WTC11 (cell line): Measurements from ENCODE around the gene CCDC71L. TPM values are rescaled to one million over a fixed set of nuclear protein-coding genes. Genes with fewer than 3 reads are reported as not detected.

ENCODE experiments used
- ATAC-seq: fragments of 200-7000 bp; cut with Tn5 transposase; 2 replicates; pipeline ENCODE4 v1.10.0; 2021; ENCODE audit warnings: mild to moderate bottlenecking, moderate library complexity
- CTCF ChIA-PET: fragments of 300-600 bp; sonication (Branson Sonifier 250); formaldehyde crosslinking; loops from one replicate; lab custom pipeline; 2021; ENCODE audit warnings: antibody characterized with exemption; lab: Charles Lee
- POLR2A ChIA-PET: fragments of 350-600 bp; sonication (Branson Sonifier 250); formaldehyde crosslinking; loops from one replicate; lab custom pipeline; 2021; ENCODE audit warnings: antibody characterized with exemption; lab: Charles Lee
- DNase-seq: peaks from one replicate; pipeline ENCODE4 v3.0.0; 2021; ENCODE audit warnings: low spot score
- H3K27ac Mint-ChIP-seq: 2 replicates; pipeline ENCODE4 v1.8.0; 2021; ENCODE audit warnings: mixed read lengths
- H3K27me3 Mint-ChIP-seq: 2 replicates; pipeline ENCODE4 v1.8.0; 2021; ENCODE audit warnings: low read depth, mild to moderate bottlenecking, moderate library complexity, mixed read lengths
- H3K36me3 Mint-ChIP-seq: 2 replicates; pipeline ENCODE4 v1.8.0; 2021; ENCODE audit warnings: mixed read lengths
- H3K4me1 Mint-ChIP-seq: 2 replicates; pipeline ENCODE4 v1.8.0; 2022; ENCODE audit warnings: mixed read lengths
- H3K4me3 Mint-ChIP-seq: 2 replicates; pipeline ENCODE4 v1.8.0; 2021; ENCODE audit warnings: mild to moderate bottlenecking, moderate library complexity, mixed read lengths
- H3K9me3 Mint-ChIP-seq: 2 replicates; pipeline ENCODE4 v1.8.0; 2021; ENCODE audit warnings: mixed read lengths
- ETV6 ChIP-seq: sonication (generic); formaldehyde crosslinking; IDR thresholded peaks from 2 replicates; pipeline ENCODE4 v1.8.1; 2022; ENCODE audit warnings: mild to moderate bottlenecking, missing genetic modification reagents
- FOXK1 ChIP-seq: sonication (generic); formaldehyde crosslinking; IDR thresholded peaks from 2 replicates; pipeline ENCODE4 v1.8.0; 2022; ENCODE audit warnings: mild to moderate bottlenecking, moderate library complexity, missing genetic modification reagents
- FOXP1 ChIP-seq: sonication (generic); formaldehyde crosslinking; IDR thresholded peaks from 2 replicates; pipeline ENCODE4 v1.8.0; 2022; ENCODE audit warnings: missing genetic modification reagents, mild to moderate bottlenecking, moderate library complexity, borderline replicate concordance
- JUN ChIP-seq: sonication (generic); formaldehyde crosslinking; IDR thresholded peaks from 2 replicates; pipeline ENCODE4 v1.8.0; 2023; ENCODE audit warnings: mild to moderate bottlenecking, missing genetic modification reagents
- KAT7 ChIP-seq: sonication (generic); formaldehyde crosslinking; IDR thresholded peaks from 2 replicates; pipeline ENCODE4 v1.8.1; 2023; ENCODE audit warnings: missing genetic modification reagents, mild to moderate bottlenecking, borderline replicate concordance
- SP1 ChIP-seq: sonication (generic); formaldehyde crosslinking; conservative IDR thresholded peaks from 2 replicates; pipeline ENCODE4 v1.8.1; 2022; ENCODE audit warnings: missing genetic modification reagents
- ZNF121 ChIP-seq: sonication (generic); formaldehyde crosslinking; IDR thresholded peaks from 2 replicates; pipeline ENCODE4 v1.8.0; 2023; ENCODE audit warnings: missing genetic modification reagents
- ZNF219 ChIP-seq: sonication (generic); formaldehyde crosslinking; IDR thresholded peaks from 2 replicates; pipeline ENCODE4 v1.8.0; 2023; ENCODE audit warnings: missing genetic modification reagents, mild to moderate bottlenecking, borderline replicate concordance
- ZNF232 ChIP-seq: sonication (generic); formaldehyde crosslinking; IDR thresholded peaks from 2 replicates; pipeline ENCODE4 v1.8.0; 2022; ENCODE audit warnings: mild to moderate bottlenecking, missing genetic modification reagents
- ZNF423 ChIP-seq: fragments of 250-450 bp; sonication (Bioruptor Pico); IDR thresholded peaks from 2 replicates; pipeline ENCODE4 v2.1.2; 2022; ENCODE audit warnings: mild to moderate bottlenecking, moderate library complexity
- total RNA-seq: library from RNA; stranded (reverse); gene quantifications from 3 replicates; pipeline ENCODE4 v1.2.3, GENCODE V29; 2021
- TF ChIP-seq, protein P1 (sequence below): sonication (generic); formaldehyde crosslinking; IDR thresholded peaks from 2 replicates; pipeline ENCODE4 v1.8.1; 2023; ENCODE audit warnings: mild to moderate bottlenecking, moderate library complexity, missing genetic modification reagents
- TF ChIP-seq, protein P2 (sequence below): sonication (generic); formaldehyde crosslinking; IDR thresholded peaks from 2 replicates; pipeline ENCODE4 v1.8.0; 2022; ENCODE audit warnings: mild to moderate bottlenecking, missing genetic modification reagents
- TF ChIP-seq, protein P3 (sequence below): sonication (generic); formaldehyde crosslinking; IDR thresholded peaks from 2 replicates; pipeline ENCODE4 v1.8.0; 2022; ENCODE audit warnings: mild to moderate bottlenecking, missing genetic modification reagents
- TF ChIP-seq, protein P4 (sequence below): sonication (generic); formaldehyde crosslinking; IDR thresholded peaks from 2 replicates; pipeline ENCODE4 v1.8.1; 2022; ENCODE audit warnings: low read depth, missing genetic modification reagents, borderline replicate concordance
- TF ChIP-seq, protein P5 (sequence below): sonication (generic); formaldehyde crosslinking; IDR thresholded peaks from 2 replicates; pipeline ENCODE4 v1.8.1; 2022; ENCODE audit warnings: mild to moderate bottlenecking, moderate library complexity, missing genetic modification reagents
- TF ChIP-seq, protein P6 (sequence below): fragments of 250-450 bp; sonication (Bioruptor Pico); IDR thresholded peaks from 2 replicates; pipeline ENCODE4 v1.8.0; 2021; ENCODE audit warnings: mild to moderate bottlenecking

Gene CCDC71L
- total RNA-seq, 1 experiment from 2014 or later: 21.5 TPM

DNA sequence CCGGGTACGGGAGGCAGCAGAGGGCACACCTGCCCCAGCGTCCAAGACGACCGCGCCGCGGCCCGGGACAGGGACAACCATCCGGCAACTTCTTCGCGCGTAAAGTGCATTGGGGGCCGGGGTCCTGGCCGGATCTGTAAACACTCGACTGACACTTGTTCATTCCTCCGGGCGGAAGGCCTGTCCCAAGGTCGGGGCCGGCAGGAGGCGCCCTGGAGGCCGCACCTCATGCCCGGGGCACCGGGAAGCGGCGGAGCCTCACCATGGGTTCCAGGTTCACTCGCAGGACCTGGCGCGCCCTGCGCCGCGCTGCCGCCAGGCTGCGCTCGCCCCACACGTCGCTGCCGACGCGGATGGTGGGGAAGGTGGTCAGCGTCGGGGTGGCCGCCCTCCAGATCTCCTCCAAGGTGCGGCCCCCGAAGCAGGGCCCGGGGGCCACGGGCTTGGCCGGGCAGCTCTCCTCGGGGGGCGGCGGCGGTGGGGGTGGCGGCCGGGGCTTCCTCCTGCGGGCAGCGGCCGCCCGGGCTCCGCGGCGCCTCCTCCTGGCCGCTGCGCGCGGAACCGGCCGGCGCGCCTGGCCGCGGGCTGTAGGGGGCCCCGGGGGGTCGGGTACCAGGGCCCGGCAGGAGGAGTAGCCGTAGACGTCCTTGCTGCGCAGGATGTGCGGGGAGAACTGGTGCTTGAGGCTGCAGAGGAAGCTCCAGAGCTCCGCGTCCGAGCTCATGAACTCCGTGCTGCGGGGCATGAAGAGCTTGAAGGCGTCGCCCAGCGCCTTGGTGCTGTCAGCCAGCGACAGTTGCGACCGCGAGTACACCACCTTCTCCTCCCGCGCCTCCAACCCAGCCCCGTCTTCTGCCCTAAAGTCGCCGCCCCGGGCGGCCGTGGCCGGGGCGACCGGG, 746 bp downstream of the CCDC71L start (continued):
- 0 out of 2 replicates have a peak, but pooled peaks have one; percentile 27 for TF ChIP-seq FOXP1 (CRISPR knock-in tag)
- TF ChIP-seq ZNF232 (CRISPR knock-in tag): no peak
- TF ChIP-seq, protein P1, sequence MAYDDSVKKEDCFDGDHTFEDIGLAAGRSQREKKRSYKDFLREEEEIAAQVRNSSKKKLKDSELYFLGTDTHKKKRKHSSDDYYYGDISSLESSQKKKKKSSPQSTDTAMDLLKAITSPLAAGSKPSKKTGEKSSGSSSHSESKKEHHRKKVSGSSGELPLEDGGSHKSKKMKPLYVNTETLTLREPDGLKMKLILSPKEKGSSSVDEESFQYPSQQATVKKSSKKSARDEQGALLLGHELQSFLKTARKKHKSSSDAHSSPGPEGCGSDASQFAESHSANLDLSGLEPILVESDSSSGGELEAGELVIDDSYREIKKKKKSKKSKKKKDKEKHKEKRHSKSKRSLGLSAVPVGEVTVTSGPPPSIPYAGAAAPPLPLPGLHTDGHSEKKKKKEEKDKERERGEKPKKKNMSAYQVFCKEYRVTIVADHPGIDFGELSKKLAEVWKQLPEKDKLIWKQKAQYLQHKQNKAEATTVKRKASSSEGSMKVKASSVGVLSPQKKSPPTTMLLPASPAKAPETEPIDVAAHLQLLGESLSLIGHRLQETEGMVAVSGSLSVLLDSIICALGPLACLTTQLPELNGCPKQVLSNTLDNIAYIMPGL (CRISPR knock-in tag): peak; percentile 99
- TF ChIP-seq FOXK1 (CRISPR knock-in tag): peak; percentile 49; the same call in 1 of the 2 replicates
- peak; percentile 42; the same call in 1 of the 2 replicates for TF ChIP-seq ZNF121 (CRISPR knock-in tag)
- peak; percentile 72; the same call in 1 of the 2 replicates for TF ChIP-seq KAT7 (CRISPR knock-in tag)
- TF ChIP-seq ETV6: no peak
- TF ChIP-seq, protein P2, sequence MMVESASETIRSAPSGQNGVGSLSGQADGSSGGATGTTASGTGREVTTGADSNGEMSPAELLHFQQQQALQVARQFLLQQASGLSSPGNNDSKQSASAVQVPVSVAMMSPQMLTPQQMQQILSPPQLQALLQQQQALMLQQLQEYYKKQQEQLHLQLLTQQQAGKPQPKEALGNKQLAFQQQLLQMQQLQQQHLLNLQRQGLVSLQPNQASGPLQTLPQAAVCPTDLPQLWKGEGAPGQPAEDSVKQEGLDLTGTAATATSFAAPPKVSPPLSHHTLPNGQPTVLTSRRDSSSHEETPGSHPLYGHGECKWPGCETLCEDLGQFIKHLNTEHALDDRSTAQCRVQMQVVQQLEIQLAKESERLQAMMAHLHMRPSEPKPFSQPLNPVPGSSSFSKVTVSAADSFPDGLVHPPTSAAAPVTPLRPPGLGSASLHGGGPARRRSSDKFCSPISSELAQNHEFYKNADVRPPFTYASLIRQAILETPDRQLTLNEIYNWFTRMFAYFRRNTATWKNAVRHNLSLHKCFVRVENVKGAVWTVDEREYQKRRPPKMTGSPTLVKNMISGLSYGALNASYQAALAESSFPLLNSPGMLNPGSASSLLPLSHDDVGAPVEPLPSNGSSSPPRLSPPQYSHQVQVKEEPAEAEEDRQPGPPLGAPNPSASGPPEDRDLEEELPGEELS (CRISPR knock-in tag): peak; percentile 61; the same call in 1 of the 2 replicates
- TF ChIP-seq, protein P3, sequence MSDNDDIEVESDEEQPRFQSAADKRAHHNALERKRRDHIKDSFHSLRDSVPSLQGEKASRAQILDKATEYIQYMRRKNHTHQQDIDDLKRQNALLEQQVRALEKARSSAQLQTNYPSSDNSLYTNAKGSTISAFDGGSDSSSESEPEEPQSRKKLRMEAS (CRISPR knock-in tag): peak; percentile 87
- TF ChIP-seq, protein P4, sequence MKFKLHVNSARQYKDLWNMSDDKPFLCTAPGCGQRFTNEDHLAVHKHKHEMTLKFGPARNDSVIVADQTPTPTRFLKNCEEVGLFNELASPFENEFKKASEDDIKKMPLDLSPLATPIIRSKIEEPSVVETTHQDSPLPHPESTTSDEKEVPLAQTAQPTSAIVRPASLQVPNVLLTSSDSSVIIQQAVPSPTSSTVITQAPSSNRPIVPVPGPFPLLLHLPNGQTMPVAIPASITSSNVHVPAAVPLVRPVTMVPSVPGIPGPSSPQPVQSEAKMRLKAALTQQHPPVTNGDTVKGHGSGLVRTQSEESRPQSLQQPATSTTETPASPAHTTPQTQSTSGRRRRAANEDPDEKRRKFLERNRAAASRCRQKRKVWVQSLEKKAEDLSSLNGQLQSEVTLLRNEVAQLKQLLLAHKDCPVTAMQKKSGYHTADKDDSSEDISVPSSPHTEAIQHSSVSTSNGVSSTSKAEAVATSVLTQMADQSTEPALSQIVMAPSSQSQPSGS: no peak
- TF ChIP-seq, protein P5, sequence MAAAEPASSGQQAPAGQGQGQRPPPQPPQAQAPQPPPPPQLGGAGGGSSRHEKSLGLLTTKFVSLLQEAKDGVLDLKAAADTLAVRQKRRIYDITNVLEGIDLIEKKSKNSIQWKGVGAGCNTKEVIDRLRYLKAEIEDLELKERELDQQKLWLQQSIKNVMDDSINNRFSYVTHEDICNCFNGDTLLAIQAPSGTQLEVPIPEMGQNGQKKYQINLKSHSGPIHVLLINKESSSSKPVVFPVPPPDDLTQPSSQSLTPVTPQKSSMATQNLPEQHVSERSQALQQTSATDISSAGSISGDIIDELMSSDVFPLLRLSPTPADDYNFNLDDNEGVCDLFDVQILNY (CRISPR knock-in tag): peak; percentile 90; the same call in 1 of the 2 replicates
- peak; percentile 68 for TF ChIP-seq ZNF423 (CRISPR knock-in tag)
- TF ChIP-seq JUN (CRISPR knock-in tag): 0 out of 2 replicates have a peak, but pooled peaks have one; percentile 43
- TF ChIP-seq, protein P6, sequence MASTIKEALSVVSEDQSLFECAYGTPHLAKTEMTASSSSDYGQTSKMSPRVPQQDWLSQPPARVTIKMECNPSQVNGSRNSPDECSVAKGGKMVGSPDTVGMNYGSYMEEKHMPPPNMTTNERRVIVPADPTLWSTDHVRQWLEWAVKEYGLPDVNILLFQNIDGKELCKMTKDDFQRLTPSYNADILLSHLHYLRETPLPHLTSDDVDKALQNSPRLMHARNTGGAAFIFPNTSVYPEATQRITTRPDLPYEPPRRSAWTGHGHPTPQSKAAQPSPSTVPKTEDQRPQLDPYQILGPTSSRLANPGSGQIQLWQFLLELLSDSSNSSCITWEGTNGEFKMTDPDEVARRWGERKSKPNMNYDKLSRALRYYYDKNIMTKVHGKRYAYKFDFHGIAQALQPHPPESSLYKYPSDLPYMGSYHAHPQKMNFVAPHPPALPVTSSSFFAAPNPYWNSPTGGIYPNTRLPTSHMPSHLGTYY (CRISPR knock-in tag): 0 out of 2 replicates have a peak, but pooled peaks have one; percentile 62
- TF ChIP-seq, all 79 proteins: peak for 15

DNA sequence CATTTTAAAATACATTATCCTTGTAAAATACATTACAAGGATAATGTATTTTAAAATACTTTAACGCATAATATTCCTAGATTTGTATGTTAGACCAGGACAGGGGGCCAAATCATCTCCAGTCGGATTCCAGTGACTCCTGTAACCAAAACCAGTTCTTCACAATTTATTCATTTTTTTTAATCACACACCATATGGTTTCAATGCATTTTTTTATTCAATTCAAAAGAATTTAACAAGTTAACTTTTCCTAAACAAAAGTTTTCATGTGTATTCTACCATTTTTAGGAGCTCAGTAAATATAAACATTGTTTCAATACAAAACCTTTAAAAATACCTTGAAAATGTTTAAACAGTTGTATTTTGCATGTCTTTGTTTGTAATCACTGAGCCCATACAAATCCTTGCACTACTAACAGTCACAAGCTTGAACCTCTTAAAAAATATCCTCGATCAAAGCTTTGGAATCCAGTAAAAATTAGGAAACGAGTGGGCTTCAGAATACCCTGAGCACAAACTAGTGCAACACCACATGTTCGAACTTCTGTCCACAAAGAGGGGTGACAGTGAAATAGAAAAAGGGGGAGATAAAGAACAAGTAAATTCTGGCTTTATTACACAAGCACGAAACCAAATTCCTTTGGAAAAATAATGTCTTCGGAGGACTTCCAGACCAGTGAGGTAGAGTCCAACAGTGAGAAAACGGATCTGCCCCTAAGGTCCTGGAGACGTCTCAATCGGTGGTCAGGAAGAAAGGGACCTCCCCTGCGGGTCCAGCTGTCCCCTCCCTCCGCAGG, 1.6 kb downstream of the CCDC71L start:
- CTCF ChIA-PET: interaction anchor here (0.6 to 4.3 kb wide), 12 partner anchors 77 to 1516 kb away, joined by 3 to 28 read pairs (median 4); partner anchors contain the start of genes HBP1 and NAMPT
- H3K27ac Mint-ChIP-seq: no peak overlapping the region; the same call in 1 of the 2 replicates
- no peak for ATAC-seq
- POLR2A ChIA-PET: interaction anchor here (1.3 kb wide), 1 partner anchor 482 kb away, joined by 4 read pairs; no protein-coding TSS in a partner anchor
- peak overlapping the region; percentile 86 for H3K4me3 Mint-ChIP-seq
- TF ChIP-seq ZNF232 (CRISPR knock-in tag) (0 out of 2 replicates have a peak, but pooled peaks have one; percentile 66), SP1 (CRISPR knock-in tag) (0 out of 2 replicates have a peak, but pooled peaks have one; percentile 20), ZNF219 (CRISPR knock-in tag) (no peak)
- TF ChIP-seq, all 79 proteins: peak for 2
- H3K4me1 Mint-ChIP-seq: peaks cover 16% of the 10 kb centered on the region
- no peaks in the 10 kb centered on the region for H3K36me3 Mint-ChIP-seq
- no peak for DNase-seq
- no peaks in the 10 kb centered on the region for H3K27me3 Mint-ChIP-seq
- no peaks in the 10 kb centered on the region for H3K9me3 Mint-ChIP-seq
